ENCODE results near the gene ZBED6.

Gene ZBED6

GRCh38 chr1:203842559-203842876 lies 47.1 kb downstream of the ZBED6 start:
- DNase-seq (ENCODE audit: low read depth in 2 of 2), result no peak

GRCh38 chr1:203843435-203843834 lies 48.0 kb downstream of the ZBED6 start:
- no peak for DNase-seq (ENCODE audit: low read depth in 2 of 2)
